ENCODE data around the gene CFAP68. TPM values are rescaled to one million over a fixed set of nuclear protein-coding genes. Genes with fewer than 3 reads are reported as not detected.
A peak's percentile ranks its signal among the peaks of the same experiment; 100 is the strongest.
"Not testable (repeated sequence)": the region's sequence is repeated elsewhere in the genome, so short reads cannot be mapped to it uniquely, and the experiment has no call there.

Gene CFAP68
- polyA plus RNA-seq, 5 donors: 40.0 to 45.6 (median 42.4) TPM

DNA sequence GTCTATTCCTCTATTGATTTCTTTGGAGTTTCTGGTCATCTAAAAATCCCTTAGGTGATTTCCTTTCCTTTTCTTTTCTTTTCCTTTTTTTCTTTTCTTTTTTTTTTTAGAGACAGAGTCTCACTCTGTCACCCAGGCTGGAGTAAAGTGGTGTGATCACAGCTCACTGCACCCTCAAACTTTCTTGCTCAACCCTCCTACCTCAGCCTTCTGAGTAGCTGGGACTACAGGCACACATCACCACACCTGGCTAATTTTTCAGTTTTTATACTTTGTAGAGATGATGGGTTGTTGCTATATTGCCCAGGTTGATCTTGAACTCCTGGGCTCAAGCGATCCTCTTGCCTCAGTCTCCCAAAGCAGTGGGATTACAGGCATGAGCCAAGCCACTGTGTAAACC lies 37.4 kb downstream of the CFAP68 start:
- no peak for DNase-seq

DNA sequence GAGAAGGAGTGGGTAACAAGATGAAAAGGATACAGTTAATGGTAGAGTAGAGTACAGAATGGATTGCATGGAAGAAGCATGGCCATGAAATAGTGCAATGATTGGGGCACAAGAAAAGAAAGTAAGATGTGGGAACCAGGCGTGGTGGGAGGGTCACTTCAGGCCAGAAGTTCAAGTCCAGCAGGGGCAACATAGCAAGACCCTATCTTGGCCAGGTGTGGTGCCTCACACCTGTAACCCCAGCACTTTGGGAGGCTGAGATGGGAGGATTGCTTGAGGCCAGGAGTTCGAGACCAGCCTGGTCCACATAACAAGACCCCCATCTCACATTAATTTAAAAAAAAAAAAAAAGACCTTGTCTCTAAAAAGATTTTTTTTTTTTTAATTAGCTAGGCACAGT lies 38.0 kb downstream of the CFAP68 start:
- DNase-seq: no peak

DNA sequence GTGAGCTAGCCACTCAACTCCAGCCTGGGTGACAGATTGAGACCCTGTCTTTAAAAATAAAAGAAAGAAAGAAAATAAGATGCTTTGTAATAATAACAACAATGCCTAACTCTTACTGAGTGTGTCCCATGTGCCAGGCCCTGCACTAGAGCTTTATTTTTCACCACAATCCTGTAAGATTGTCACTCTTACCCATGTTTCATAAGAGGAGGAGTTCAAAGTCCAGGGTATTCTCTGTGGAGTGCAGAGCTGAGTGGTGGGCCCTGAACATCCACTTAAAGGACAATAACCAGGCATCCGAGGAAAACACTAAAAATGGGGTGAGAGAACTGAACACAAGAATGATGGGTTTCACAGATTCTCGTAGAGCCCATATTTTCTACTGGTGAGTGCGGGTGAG lies 38.4 kb downstream of the CFAP68 start:
- no peak for DNase-seq

DNA sequence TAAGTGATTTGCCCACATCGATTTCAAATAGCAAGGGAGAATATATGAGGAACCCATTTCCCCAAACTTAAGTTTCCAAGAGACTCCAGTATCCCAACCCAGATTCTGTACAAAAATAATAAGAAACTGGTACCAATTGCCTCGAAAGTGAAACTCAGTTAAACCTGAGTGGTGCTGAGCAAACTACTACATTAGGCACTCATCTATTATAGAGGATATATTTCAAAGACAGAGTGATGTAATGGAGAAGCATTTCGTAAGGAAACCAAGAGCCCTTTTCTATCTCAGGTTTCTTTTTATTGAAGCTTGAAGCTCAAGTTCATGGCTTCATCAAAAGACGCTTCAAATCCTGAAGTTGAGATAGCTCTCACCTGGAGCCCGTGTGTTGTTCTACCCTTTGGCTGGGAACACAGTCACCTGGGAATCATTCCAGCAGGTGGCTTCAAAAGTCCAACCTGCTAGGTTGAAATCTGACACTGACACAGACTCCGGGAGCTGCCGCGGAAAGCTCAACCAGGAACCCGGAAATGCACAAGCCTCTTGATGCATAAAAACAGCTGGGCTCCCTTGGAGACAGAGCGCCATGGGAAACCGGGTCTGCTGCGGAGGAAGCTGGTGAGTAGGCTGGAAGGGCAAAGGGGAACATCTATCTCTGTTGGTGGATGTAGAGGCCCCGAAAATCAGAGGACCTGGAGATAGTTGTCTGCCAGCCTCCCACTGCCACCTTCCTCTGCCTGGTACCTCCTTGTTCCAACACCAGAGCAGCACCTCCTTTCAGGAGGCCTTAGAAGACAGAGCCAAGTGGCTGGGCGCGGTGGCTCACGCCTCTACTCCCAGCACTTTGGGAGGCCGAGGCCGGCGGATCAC lies 39.3 kb downstream of the CFAP68 start, which contains the start of gene C11orf52:
C11orf52 (plus strand) TSS at position 524 of the 867 bp plus-strand sequence; CDS start at position 584, 60 bp downstream.
- peak; percentile 76 to 78 for DNase-seq

DNA sequence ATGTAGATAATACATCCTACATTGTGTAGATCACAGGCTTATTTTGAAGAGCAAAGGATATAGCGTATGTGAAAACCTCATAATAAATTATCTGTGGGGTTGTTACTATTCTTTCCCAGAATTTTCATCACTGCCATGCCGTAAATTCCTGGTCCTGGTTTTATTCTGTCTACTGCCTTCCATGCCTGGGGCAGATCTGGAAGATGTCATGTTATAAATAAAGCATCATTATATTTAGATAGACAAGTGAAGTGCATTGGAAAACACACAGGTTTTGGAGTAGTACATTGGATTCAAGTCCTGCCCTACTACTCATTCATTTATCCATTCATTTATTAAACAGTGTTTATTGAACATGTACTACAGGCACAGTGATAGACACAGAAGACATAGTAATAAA lies 41.6 kb downstream of the CFAP68 start:
- DNase-seq: no peak

DNA sequence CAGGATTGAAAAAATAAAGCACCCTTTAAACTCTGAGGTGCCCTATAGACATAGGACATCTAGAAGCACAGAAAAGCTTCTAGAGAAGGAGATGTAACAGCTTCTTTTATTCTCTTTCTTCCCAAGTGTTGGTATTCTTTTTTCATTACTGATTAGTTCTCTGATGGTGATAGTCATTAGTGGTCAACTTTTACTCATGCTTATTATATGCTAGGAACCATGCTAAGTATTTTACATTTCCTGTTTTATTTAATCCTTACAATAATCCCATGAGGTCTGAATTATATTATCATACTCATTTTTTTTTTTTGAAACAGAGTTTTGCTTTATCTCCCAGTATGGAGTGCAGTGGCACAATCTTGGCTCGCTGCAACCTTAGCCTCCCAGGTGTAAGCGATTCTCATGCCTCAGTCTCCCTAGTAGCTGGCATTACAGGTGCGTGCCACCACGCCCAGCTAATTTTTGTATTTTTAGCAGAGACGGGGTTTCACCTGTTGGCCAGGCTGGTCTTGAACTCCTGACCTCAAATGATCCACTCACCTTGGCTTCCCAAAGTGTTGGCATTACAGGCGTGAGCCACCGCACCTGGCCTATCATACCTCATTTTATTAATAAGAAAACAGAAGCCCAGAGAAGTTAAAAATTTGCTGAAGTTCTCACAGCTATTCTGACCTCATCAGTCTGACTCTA lies 42.3 kb downstream of the CFAP68 start:
- no peak for DNase-seq

DNA sequence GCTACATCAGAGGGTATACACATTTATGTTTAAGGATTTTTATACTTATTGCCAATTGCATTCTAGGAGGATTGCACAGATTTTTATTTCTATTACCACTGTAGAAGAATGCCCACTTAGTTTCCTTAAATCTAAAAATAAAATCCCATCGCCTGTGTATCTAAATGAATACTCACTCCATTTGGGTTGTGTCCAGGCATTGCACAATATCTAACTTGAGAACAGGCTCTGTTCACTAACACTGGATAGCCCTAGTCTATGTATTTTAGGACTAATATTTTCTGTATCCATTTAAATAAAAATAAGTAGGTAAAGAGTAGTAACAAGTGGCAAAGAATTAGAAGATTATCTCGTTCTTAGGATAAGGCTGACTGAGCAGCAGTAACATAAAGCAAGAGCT lies 43.5 kb downstream of the CFAP68 start:
- DNase-seq: peak; percentile 82 to 85

DNA sequence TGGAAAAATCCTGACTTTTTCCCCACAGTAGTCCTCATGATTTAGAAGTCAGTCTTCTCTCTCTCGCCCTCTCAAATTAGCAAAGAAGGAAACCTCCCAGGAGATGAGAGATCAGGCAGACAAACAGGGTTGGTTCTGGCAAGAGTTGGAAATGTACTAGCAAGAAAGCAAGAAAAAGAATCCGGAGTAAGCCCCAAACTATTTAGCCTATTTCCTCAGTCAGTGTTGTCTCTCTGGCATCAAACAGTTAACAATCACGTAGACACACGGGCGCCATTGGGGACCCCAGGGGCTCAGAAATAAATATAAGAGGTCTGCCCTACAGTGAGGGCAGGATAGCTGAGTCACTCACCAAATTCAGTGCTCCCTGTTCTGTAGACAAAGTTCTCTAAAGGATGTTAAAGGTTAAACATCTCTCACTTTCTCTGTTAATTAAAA lies 44.0 kb downstream of the CFAP68 start:
- no peak for DNase-seq

DNA sequence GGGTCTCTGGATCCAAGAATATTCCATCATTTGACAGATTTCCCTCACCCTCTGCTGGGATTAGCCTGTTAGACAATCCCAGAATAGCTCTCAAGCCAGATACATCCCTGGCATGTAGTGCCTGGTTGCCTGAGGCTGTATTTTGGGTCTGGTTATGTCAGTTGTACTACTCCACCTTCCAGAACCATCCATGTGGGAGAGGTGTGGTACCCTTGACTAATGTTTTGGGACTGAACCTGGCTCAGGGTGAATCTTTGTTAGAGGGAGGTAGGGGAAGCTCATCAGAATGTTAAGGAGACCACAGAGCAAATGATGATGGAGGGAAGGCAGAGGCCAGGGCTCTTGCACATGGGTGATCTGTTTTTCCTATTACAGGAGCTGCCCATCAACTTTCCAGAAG lies 44.6 kb downstream of the CFAP68 start:
- no peak for DNase-seq

DNA sequence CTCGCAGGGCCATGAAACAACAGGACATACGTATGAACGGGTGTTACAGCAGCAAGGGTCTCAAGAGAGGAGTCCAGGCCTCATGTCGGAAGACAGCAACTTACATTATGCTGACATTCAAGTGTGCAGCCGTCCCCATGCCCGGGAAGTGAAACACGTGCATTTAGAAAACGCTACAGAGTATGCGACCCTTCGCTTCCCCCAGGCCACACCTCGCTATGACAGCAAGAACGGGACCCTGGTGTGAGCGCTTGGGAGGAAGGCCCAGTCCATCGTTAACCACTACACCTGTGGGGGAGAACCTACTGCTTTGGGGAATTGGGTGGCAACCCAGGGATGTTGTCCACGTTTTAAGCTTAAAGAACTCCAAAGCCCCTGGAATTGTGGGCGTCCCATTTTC lies 46.6 kb downstream of the CFAP68 start:
- DNase-seq: no peak

DNA sequence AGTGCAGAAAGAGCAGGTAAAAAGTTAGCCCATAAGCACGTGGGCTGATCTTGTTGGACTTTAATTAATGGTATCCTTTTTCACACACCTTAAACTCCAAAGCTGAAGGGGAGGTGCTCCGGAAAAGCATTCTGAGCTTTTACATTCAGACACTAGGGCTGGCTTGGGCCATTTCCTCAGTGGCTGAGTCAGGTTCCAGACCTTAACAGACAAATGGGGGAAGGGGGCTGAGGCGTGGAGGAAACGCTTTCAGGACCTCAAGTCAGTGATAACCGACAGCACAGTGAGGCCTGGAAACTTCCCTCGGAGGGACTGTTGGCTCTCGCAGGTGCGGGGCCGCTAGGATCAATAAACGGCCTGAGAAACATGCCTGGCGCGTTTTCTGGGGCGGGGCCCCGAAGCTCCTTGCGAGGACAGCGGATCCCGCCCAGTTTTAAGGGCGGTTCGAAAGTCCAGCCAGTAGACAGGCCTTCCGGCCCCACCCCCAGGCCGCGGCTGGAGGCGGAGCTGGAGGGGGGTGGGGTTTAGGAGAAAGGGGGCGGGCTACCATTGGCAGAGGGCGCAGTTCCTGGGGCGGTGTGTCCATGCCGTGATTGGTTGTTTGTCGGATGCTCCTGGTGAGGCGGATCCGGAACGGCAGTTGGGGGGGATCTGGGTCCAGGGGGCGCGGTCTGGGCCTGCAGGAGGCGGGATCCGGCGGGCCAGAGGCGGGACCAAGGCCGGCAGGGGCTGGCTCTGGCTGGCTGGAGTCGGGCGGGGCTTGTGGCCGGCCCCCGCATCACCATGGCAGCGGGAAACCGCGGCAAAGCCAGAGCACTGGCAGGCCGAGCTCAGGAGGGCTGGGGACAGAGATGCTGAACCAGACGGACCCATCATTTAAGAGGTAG lies 47.4 kb downstream of the CFAP68 start:
- DNase-seq: peak; percentile 96 to 97

DNA sequence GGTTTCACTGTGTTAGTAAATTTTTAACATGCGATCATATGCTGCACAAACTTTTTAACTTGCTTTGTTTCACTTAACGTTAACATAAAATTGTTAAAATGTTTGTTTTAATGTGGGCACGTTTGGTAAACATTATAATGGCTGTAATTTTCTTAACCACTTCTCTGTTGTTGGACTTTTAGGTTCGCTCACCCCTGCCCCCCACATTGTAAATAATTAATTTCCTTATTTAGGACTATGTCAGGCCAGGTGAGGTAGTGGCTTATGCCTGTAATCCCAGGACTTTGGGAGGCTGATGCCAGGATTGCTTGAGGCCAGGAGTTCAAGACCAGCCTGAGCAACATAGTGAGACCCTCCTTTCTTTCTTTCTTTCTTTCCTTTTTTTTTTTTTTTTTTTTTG lies 51.1 kb downstream of the CFAP68 start:
- DNase-seq: no peak

DNA sequence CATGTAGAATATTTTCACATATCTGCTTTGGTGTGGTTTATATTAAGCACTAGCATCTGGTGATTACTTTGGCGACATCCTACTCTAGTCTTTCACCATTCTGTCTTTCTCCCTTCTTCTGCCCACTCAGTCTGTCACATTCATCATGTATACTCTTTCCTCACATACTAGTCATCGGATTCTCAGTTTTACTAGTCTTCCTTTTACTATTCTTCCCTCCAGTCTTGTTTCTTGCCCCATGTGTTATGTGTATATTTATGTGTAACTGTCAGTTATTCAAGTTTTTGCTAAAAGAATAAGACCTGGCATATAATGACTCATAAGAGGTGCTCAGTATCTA lies 53.2 kb downstream of the CFAP68 start:
- no peak for DNase-seq

DNA sequence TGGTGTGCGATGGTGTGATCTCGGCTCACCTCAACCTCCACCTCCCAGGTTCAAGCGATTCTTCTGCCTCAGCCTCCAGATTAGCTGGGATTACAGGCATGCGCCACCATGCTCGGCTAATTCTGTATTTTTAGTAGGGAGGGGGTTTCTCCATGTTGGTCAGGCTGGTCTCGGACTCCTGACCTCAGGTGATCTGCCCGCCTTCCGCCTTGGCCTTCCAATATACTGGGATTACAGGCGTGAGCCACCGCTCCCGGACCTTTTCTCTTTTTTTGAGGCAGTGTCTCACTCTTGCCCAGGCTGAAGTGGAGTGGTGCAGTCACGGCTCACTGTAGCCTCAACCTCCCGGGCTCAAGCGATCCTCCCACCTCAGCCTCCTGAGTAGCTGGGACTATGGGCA lies 53.8 kb downstream of the CFAP68 start:
- DNase-seq: not testable (repeated sequence)

DNA sequence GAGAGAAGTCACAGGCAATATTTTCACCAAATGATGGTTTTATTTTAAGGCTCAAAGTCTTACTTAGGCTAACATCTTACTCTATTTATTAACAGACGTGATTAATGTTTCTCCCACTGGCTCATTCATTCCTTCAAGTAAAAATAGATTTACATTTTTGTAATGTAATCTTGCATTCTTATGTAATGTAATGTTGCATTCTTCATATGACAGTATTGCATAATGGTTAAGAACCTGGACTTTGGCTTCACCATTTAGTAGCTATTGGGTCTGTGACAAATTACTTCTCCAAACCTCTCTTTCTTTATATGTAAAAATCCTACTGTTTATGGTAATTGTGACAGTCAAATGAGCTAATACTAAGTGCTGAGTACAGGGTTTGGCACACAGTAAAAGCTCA lies 54.5 kb downstream of the CFAP68 start:
- no peak for DNase-seq

DNA sequence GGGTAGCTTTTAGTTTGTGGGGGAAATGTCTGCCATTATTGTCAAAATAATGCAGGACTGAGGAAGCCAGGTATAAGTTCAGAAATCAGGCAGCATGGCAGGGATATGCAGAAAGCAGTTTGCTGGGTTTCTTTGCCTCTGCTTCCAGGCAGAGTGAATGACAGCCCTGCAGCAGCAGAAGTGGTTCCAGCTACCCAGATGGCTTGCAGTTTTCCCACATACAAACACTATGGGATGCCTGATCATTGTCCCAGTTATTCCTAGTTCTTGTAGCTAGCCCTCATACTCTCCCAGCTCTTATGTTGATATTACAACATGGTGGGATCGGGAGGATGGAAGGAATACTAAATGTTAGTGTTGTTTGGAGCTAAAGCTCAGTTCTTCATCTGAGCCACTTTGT lies 55.0 kb downstream of the CFAP68 start:
- no peak for DNase-seq

Other genes starting within 250 kb of the CFAP68 start
- gene PPP2R1B, start 113.2 kb upstream of the CFAP68 start, polyA plus RNA-seq (ENCODE audit: insufficient read depth in 1 of 5, insufficient read length in 5 of 5, low replicate concordance in 1 of 5): 10 to 100 TPM; 20.6 to 32.4 (median 27.8) TPM
- 10 to 100 TPM; 37.1 to 54.3 (median 44.7) TPM for gene ALG9, start 8.0 kb upstream of the CFAP68 start, polyA plus RNA-seq (ENCODE audit: insufficient read depth in 1 of 5, insufficient read length in 5 of 5, low replicate concordance in 1 of 5)
- 1 to 10 TPM; 4.5 to 5.7 (median 4.6) TPM for gene FDXACB1, start 376 bp upstream of the CFAP68 start, polyA plus RNA-seq (ENCODE audit: insufficient read depth in 1 of 5, insufficient read length in 5 of 5, low replicate concordance in 1 of 5)
- gene CRYAB, start 32.2 kb downstream of the CFAP68 start, polyA plus RNA-seq (ENCODE audit: insufficient read depth in 1 of 5, insufficient read length in 5 of 5, low replicate concordance in 1 of 5): 10 to 100 TPM; 26.1 to 60.8 (median 30.9) TPM
- gene HSPB2, start 33.2 kb downstream of the CFAP68 start, polyA plus RNA-seq (ENCODE audit: insufficient read depth in 1 of 5, insufficient read length in 5 of 5, low replicate concordance in 1 of 5): 10 to 100 TPM in 1 of 5 donors, 1 to 10 TPM in 4; 2.1 to 10.9 (median 5.3) TPM
- gene C11orf52, start 39.4 kb downstream of the CFAP68 start, polyA plus RNA-seq (ENCODE audit: insufficient read depth in 1 of 5, insufficient read length in 5 of 5, low replicate concordance in 1 of 5): 10 to 100 TPM in 3 of 5 donors, 1 to 10 TPM in 2; 7.0 to 12.3 (median 11.5) TPM
- gene DIXDC1, start 57.8 kb downstream of the CFAP68 start, polyA plus RNA-seq (ENCODE audit: insufficient read depth in 1 of 5, insufficient read length in 5 of 5, low replicate concordance in 1 of 5): 10 to 100 TPM; 16.4 to 29.5 (median 25.3) TPM
- gene DLAT, start 145.9 kb downstream of the CFAP68 start, polyA plus RNA-seq (ENCODE audit: insufficient read depth in 1 of 5, insufficient read length in 5 of 5, low replicate concordance in 1 of 5): 10 to 100 TPM; 28.4 to 35.6 (median 34.3) TPM
- gene PIH1D2, start 194.5 kb downstream of the CFAP68 start, polyA plus RNA-seq (ENCODE audit: insufficient read depth in 1 of 5, insufficient read length in 5 of 5, low replicate concordance in 1 of 5): 10 to 100 TPM in 1 of 5 donors, 1 to 10 TPM in 4; 6.5 to 11.2 (median 8.7) TPM
- gene NKAPD1, start 194.8 kb downstream of the CFAP68 start, polyA plus RNA-seq (ENCODE audit: insufficient read depth in 1 of 5, insufficient read length in 5 of 5, low replicate concordance in 1 of 5): 10 to 100 TPM; 39.9 to 64.6 (median 53.5) TPM
- 10 to 100 TPM; 56.4 to 74.3 (median 62.1) TPM for gene TIMM8B, start 207.2 kb downstream of the CFAP68 start, polyA plus RNA-seq (ENCODE audit: insufficient read depth in 1 of 5, insufficient read length in 5 of 5, low replicate concordance in 1 of 5)
- 100 to 1,000 TPM; 114 to 145 (median 120) TPM for gene SDHD, start 207.3 kb downstream of the CFAP68 start, polyA plus RNA-seq (ENCODE audit: insufficient read depth in 1 of 5, insufficient read length in 5 of 5, low replicate concordance in 1 of 5)

All from right lung (tissue), 5 donors.